IPS DF 4.7 (cell line): ENCODE data around the gene AIRE.
"Not testable (repeated sequence)": the region's sequence is repeated elsewhere in the genome, so short reads cannot be mapped to it uniquely, and the experiment has no call there.

Source experiments
- DNase-seq: peaks from one replicate; pipeline ENCODE4 v3.0.0-alpha.2; 2013; ENCODE audit warnings: low spot score; ENCODE audit errors: extremely low read depth

Gene AIRE

GRCh38 chr21:44265734-44266270 lies 19.9 kb upstream of the AIRE start:
- no peak for DNase-seq

GRCh38 chr21:44267655-44268142 lies 18.0 kb upstream of the AIRE start:
- DNase-seq: no peak

DNA sequence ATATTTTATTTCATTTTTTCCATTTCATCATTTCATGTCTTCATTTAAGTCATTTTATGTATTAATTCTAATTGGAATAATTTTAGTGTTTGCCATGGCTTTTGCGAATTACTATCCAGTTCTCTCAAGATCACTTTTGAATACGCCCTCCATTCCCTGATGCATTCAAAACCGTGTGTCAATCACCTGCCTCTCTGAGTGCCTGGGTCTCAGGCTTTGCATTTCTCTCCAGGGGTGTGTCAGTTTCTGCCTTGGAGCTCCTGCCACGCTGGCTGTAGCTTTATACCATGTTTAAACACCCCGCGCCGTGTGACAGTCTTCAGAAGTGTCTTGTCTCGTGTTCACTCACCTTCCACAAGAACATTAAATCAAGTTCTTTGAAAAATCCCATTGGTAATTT lies 16.6 kb upstream of the AIRE start:
- DNase-seq: no peak

DNA sequence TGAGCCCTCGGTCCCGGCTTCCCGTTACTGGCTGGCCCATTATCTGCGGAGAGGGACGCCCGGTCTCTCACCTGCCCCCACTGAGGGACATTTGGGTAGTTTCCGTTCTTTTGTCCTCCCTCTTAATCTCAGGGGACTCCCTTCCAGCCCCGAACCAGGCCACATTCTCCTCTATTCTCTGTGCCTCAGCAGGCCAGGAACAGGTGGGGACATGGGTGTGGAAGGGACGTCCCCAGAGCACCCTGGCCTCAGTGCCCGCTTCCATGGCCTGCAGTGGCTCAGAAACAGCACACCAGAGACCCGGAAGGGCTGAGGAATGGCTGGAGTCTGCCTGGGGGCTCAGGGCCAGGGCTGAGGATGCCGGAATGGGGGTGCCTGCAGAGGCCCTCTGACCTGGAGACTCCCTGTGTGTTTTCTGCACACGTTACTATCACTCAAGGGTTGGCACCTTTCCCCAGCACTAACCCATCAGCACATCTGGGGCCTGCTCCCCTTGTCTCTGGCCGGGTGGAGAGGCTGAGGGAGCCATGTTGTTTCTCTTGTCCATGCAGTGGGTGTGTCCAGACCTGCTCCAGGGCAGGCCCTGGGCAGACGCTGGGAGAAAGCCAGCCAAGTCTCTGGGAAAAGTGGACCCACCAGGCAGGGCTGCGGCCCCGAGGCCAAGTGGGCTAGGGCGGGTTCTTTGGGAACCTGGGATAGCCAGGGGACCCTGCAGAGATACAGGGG lies 14.0 kb upstream of the AIRE start:
- no peak for DNase-seq

DNA sequence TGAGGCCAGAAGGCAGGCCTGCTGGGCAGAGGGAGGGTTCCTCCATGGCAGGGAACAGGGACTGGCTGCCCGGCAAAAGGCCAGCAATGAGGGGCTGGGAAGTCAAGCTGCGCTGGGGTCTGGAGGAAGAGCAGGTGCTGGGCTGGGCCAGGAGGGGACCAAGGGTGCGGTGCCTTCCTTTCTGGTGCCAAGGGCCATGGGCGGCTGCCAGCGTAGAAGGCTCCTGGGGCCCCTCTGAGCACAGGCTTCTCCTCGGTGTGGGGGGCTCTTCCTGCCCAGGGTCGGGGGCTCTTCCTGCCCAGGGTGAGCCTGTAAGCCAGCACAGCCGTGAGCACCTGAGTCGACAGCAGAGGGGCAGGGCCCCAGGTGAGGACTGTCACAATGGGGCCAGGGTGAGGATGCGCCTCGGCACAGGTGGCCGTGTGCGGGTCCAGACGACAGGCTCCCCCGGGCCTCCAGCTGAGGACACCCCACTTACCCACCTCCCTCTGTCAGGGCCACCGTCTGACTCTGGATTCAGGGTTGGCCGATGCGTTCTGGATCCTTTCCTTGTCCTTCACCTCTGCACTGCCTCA lies 13.3 kb upstream of the AIRE start:
- no peak for DNase-seq

DNA sequence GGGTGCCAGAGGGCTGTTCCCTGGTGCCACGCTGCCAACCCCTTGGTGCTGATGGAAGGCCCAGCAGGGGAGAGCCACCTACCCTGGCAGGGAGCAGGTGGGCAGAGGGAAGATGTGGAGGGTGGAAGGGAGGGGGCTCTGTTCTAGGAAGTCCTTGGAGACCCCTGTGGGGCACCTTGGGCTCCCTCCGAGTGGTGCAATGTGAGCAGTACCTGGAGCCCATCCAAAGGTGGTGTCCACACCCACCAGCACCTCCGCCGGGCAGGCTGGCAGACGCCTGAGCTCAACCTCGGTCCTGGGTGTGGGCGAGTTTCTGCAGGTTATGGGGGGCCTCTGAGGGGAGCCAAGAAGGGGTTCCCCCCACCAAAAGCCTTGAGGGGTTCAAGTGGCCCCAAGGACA lies 12.6 kb upstream of the AIRE start:
- no peak for DNase-seq

DNA sequence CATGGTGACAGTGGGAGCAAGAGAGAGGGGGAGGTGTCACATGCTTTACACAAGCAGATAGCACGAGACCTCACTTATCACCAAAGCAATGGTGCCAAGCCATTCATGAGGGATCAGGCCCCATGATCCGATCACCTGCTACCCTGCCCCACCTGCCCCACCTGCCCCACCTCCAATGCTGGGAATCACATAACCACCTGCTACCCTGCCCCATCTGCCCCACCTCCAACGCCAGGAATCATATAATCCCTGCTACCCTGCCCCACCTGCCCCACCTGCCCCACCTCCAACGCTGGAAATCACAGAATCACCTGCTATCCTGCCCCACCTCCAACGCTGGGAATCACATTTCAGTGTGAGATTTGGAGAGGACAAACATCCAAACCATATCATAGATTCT lies 10.6 kb upstream of the AIRE start:
- DNase-seq: no peak

GRCh38 chr21:44279354-44280260 lies 6.1 kb upstream of the AIRE start:
- no peak for DNase-seq

DNA sequence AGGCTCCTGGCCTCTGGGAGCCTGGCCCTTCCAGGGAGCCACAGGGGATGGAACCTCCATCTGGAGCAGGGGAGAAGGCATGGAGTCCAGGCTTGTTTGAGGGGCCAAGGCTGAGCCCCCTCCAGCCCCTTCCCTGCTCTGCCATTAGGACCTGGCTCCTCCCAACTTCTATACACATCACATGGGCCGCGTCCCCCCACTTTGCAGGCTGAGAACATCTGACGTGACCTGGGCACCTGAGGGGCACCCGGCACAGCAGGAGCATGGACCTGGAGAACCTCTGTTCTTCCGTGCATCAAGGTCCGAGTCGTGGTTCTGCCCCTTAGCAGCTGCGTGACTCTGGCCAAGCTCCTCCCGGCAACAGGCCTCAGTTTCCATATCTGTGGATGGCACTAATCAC lies 3.9 kb upstream of the AIRE start:
- no peak for DNase-seq

GRCh38 chr21:44282370-44282769 lies 3.3 kb upstream of the AIRE start:
- no peak for DNase-seq

DNA sequence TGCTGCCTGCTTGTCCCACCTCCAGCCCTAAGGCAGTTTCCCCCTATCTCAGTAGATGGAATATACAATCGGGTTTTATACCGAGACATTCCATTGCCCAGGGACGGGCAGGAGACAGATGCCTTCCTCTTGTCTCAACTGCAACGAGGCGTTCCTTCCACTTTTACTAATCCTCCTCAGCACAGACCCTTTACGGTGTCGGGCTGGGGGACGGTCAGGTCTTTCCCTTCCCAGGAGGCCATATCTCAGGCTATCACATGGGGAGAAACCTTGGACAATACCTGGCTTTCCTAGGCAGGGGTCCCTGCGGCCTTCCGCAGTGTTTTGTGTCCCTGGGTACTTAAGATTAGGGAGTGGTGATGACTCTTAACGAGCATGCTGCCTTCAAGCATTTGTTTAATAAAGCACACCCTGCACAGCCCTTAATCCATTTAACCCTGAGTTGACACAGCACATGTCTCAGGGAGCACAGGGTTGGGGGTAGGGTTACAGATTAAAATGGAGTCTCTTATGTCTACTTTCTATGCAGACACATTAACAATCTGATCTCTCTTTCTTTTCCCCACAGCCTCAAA lies 2.4 kb upstream of the AIRE start:
- DNase-seq: not testable (repeated sequence)

- no peak for DNase-seq
These were observed 1.7 kb upstream of the AIRE start for GRCh38 chr21:44283948-44284347.

DNA sequence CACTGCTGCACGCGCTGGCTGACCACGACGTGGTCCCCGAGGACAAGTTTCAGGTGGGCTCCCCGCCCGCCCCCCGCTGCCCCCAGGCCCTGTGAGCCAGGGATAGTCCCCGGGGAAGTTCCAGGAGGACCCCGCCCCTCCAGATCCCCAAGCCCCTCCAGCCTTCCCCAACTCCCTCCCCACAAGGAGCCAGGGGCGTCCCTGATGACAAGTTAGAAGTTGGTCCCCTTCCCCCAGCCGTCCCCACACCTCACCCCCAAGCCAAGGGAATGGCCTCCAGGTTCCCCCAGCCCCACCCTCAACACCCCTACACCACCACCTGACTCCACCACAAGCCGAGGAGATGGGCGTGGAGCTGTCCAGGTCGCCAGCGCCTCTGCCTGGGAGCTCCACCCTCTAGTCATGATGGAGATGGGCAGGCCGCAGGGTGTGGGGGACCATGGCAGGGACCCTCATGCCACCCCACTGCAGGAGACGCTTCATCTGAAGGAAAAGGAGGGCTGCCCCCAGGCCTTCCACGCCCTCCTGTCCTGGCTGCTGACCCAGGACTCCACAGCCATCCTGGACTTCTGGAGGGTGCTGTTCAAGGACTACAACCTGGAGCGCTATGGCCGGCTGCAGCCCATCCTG lies 525 bp downstream of the AIRE start:
- no peak for DNase-seq

GRCh38 chr21:44286716-44287632 lies 1.3 kb downstream of the AIRE start:
- DNase-seq: no peak

GRCh38 chr21:44288251-44289110 lies 2.8 kb downstream of the AIRE start:
- DNase-seq: no peak

DNA sequence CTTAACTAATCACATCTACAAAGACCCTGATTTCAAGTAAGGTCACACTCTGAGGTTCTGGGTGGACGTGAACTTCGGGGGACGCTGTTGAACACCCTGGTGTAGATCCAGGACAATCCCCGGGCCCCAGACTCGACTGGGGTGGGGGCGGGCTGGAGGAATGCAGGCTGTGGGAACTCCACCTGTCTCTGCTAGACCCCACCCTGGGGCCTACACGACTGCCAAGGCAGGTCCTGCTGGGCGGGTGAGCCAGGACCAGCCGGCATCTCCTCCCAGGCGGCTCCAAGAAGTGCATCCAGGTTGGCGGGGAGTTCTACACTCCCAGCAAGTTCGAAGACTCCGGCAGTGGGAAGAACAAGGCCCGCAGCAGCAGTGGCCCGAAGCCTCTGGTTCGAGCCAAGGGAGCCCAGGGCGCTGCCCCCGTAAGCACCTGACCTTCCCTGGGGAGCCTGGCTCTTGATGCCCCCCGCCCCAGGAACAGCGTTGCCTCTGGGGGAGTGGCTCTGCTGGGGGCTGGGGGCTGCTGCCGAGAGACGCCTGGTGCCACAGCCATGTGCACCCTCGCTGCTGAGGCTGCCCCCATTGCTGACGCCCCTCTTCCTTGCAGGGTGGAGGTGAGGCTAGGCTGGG lies 3.8 kb downstream of the AIRE start:
- DNase-seq: no peak

DNA sequence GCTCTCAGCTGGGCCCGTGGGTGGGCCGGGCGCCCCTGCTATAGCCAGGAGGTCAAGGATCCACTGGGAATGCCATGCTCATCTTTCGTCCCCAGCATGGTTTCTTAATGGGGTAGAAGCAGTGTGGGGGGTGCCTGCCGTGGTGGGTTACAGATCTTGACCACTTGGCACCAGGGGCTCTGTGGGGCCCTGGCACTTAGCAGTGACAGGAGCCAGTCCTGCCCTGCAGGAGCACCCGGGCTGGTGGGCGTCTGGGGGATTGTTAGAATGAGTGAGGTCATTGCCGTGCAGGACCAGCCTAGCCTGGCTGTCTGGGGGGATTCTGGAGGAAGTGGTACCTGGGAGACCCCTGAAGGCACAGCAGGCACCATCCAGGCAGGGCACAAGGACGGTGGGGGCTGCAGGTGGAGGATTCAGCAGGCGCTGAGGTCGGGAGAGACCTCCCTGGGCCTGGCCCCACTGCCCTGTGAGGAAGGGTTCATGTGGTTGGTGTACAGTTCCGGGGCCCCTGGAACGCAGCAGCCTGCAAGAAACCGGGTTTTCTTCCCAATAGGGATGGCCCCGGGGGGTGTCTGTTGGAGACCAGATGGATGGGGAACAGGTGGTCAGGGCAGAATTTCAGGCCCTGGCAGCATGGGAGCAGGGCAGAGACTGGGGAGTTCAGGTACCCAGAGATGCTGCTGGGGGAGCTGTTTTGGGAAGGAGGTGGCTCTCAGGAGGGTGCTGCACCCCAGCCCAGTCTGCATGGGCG lies 4.8 kb downstream of the AIRE start:
- no peak for DNase-seq
